ENCODE data around the gene MCUB. TPM values are rescaled to one million over a fixed set of nuclear protein-coding genes. Genes with fewer than 3 reads are reported as not detected.

Gene MCUB
- total RNA-seq, 4 donors from 2014 or later, result 11.5 to 35.5 (median 22.3) TPM

DNA sequence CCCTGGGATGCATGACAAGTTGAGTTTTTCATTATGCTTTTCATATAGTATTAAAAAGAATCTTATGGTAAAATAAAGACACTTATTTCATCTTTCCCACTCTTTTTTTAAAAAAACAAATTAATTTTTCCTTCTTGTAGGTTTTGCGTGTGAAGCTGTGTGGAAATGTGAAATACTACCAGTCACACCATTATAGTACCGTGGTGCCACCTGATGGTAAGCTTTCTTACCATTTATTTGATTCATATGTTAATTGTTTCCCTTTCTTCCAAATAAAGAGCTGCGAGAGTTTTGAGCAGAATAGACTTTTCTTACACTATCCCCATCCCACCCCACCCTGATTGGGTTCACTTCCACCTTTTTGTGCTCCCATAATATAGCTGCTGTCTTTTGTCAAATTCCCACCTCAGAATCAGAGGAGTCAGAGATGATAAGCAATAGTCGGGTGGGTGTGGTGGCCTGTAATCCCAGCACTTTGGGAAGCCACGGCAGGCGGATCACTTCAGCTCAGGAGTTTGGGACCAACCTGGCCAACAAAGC, 98.9 kb downstream of the MCUB start:
- TF ChIP-seq, protein P1, sequence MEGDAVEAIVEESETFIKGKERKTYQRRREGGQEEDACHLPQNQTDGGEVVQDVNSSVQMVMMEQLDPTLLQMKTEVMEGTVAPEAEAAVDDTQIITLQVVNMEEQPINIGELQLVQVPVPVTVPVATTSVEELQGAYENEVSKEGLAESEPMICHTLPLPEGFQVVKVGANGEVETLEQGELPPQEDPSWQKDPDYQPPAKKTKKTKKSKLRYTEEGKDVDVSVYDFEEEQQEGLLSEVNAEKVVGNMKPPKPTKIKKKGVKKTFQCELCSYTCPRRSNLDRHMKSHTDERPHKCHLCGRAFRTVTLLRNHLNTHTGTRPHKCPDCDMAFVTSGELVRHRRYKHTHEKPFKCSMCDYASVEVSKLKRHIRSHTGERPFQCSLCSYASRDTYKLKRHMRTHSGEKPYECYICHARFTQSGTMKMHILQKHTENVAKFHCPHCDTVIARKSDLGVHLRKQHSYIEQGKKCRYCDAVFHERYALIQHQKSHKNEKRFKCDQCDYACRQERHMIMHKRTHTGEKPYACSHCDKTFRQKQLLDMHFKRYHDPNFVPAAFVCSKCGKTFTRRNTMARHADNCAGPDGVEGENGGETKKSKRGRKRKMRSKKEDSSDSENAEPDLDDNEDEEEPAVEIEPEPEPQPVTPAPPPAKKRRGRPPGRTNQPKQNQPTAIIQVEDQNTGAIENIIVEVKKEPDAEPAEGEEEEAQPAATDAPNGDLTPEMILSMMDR (IDR thresholded peaks at IDR 0.05; ENCODE audit: low read depth), result no peak

DNA sequence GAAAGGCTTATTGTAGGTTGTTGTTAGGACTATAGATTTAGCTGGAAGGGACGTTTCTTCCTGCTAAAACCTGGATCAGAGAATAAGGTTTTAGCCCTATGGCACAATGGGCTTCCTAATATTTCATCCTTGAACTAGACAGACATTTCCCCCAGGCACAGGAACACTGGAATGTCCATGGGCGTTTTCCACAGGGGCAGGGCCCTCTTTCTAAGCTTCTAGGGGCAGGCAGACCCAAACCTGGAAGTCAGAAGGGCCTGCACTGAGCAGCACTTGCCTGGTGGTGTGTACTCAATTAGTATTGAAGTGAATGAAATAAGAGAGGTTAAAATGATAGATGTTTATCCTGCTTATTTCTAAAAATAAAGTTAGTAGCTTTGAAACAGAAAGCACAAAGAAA, 102.1 kb downstream of the MCUB start:
- TF ChIP-seq, protein P1 (IDR thresholded peaks at IDR 0.05; ENCODE audit: low read depth), result no peak

DNA sequence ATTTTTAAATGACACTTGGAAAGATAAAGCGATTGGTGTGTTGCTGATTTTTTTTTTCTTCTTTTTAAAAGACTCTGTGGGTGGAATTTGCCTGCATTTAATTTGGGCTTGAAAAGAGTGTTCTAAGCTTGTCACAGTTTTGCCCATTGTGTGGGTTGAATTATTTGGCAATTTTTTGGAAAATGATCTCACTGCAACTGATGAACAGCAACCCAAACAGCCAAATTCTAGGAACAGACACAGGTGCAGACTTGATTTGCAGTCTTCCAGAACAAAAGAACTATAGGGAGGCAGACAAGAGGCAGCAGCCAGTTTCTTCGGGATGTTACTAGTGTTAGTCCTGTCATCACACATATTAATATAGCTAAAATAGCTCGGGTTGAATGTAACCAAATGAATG, 102.7 kb downstream of the MCUB start:
- TF ChIP-seq, protein P1 (IDR thresholded peaks at IDR 0.05; ENCODE audit: low read depth), result no peak

DNA sequence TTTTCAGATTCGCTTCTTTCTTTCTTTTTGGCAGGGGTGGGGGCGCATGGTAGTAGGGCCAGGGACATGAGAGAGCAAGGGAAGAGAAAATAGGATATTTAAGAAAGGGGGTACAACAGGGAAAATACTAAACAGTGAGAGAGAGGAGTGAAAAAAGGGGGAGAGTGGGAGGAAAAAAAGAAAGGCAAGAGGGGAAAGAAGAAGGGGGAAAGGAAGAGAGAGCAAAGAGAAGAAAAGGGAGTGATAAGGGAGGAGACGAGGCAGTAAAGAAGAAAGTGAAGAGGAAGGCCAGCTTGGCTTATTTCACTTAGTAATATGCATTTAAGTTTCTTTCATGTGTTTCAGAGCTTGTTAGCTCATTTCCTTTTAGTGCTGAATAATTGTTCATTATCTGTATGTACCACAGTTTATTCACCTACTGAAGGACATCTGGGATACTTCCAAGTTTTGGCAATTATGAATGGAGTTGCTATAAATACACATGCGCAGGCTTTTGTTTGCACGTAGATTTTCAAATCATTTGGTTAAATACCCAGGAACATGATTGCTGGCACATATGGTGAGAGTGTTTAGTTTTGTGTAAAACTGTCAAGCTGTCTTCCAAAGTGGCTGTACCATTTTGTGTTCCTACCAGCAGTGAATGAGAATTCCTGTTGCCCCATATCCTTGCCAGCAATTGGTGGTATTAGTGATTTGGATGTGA, 105.9 kb downstream of the MCUB start:
- TF ChIP-seq, protein P1 (IDR thresholded peaks at IDR 0.05; ENCODE audit: low read depth), result no peak

DNA sequence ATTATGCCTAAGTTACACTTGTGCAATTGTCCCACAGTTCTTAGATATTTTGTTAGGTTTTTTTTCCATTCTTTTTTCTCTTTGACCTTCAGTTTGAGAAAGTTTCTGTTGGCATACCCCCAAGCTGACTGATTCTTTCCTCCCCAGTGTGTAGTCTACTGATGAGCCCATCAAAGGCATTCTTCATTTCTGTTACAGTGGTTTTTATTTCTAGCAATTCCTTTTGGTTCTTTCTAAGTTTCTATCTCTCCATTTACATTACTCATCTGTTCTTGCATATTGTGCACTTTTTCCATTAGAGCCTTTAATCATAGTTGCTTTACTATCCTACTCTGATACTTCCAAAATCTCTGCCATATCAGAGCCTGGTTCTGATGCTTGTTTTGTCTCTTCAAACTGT, 111.3 kb downstream of the MCUB start:
- TF ChIP-seq, protein P1 (IDR thresholded peaks at IDR 0.05; ENCODE audit: low read depth), result no peak

DNA sequence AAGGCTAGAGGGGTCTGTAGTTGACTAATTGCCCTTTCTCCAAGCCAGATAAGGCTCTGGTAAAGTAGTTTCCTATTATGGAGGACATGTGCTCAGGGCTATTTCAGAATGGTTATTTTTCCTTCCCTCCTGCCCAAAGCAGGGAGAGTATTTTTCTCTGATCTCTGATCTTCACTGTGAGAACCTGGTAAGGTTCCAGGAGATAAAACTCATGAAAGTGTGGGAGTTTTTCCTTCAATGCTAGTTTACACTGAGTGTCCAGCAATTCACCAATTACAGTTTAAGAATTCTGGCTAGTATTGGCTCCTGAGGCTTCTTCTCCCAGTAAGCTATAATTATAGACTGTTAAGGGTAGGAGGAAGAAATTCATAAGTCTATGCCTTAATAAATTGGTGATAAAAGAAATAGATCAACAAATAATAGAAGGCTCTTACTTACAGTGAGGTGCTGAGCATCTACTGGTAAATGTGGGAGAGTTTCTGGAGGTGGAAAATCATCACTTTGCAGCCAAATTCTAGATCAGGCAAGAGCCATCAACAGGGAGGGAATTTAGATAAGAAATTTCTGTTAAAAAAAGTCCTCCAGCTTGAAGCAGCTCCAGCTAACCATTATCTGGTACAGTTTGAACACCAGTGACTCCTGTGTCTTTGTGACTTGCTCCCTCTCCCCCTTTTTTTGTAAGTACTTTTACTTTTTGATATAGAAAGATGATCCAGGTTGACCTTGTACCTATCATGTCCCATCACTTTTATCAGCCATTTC, 112.3 kb downstream of the MCUB start:
- TF ChIP-seq, protein P1 (IDR thresholded peaks at IDR 0.05; ENCODE audit: low read depth), result no peak

DNA sequence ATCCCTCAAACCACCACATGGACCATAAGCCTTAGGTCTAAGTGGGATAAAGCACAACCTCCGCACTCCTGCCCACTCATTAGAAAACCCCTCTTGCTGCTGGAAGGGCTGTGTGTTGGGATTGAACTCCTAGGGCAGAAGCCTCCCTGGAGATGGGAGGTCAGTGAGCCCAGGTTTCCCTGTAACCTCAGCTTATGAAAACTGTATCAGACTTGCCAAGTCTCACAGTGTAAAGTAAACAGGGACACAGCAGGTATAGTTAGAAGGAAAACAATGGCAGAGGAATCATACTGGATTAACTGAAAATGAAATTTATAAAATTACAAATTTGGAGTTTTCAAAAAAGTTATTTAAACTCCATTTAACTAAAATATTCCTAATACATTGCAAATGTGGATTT, 113.3 kb downstream of the MCUB start:
- TF ChIP-seq, protein P1 (IDR thresholded peaks at IDR 0.05; ENCODE audit: low read depth), result no peak

All from subcutaneous adipose tissue (tissue), 4 donors.